ENCODE data around the gene SH3BP5L. TPM values are rescaled to one million over a fixed set of nuclear protein-coding genes. Genes with fewer than 3 reads are reported as not detected.

Gene SH3BP5L
- total and polyA plus RNA-seq, 2 of the 13 experiments (the other 11 are each of a cell fraction or from before 2014, with no cell fraction given) = 10.3 to 14.9 TPM

DNA sequence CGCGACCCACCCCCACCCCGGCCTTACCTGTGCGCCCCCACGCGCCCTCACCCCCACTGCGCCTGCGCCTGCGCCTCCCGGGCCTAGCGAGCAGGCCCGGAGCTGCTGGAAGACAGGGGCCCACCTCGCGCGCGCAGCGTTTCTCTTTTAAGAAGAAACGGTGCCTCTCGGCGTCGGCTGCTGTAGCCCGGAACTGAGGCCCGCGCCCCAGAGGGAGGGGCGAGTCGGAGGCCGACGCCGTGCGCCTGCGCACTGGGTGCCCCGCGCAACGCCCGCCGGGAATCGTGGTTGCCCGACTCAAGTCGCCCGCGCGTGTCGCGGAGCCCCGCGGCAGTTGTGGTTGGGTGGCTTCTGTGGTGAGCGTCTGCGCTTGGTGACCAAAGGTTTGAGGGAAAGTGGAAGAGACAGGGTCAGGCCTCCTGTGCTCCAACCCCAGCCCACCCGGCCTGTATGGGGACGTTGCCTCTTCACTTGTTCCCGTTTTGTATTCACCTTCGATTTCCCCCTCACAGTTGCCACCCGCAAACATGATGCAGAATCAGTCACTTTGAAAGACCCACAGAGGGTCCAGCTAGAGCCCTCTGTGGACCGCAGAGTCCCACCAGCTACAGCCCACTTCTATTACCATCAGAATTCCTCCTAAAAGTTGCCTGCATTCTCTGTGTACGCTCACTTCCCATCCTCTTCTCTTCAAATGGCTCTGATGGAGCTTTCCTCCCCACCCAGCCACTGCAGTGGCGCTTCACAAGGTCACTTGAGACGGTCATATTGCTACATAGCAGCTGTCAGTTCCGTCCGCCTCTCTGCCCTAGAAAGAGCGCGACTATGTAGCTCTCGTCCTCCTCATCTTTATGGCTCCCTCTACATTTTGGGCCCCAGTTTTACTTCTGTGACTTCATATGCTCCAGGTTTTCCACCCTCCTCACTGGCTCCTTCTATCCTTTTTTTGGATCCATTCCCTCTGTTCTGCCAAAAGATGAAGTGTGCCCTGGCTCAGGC is 33.5 kb upstream of the SH3BP5L start, which contains the start of gene ZNF692 (continued):
- peak; percentile 66; the same call in 1 of the 2 replicates for TF ChIP-seq TFDP1 (CRISPR knock-in tag; IDR thresholded peaks at IDR 0.05; ENCODE audit: borderline replicate concordance)
- TF ChIP-seq MYC (CRISPR knock-in tag; IDR thresholded peaks at IDR 0.05; ENCODE audit: borderline replicate concordance) = peak; percentile 41; the same call in 1 of the 2 replicates
- no peak for TF ChIP-seq KAT7 (CRISPR knock-in tag; IDR thresholded peaks at IDR 0.05; ENCODE audit: borderline replicate concordance)
- TF ChIP-seq TBX2 (CRISPR knock-in tag; IDR thresholded peaks at IDR 0.05; ENCODE audit: borderline replicate concordance) = no peak
- peak; percentile 67; the same call in 1 of the 2 replicates for TF ChIP-seq ZSCAN21 (CRISPR knock-in tag; IDR thresholded peaks at IDR 0.05; ENCODE audit: borderline replicate concordance)
- TF ChIP-seq BCL3 (CRISPR knock-in tag; IDR thresholded peaks at IDR 0.05) = no peak
- TF ChIP-seq JARID2 (CRISPR knock-in tag; IDR thresholded peaks at IDR 0.05; ENCODE audit: insufficient replicate concordance) = no peak
- TF ChIP-seq, protein P1, sequence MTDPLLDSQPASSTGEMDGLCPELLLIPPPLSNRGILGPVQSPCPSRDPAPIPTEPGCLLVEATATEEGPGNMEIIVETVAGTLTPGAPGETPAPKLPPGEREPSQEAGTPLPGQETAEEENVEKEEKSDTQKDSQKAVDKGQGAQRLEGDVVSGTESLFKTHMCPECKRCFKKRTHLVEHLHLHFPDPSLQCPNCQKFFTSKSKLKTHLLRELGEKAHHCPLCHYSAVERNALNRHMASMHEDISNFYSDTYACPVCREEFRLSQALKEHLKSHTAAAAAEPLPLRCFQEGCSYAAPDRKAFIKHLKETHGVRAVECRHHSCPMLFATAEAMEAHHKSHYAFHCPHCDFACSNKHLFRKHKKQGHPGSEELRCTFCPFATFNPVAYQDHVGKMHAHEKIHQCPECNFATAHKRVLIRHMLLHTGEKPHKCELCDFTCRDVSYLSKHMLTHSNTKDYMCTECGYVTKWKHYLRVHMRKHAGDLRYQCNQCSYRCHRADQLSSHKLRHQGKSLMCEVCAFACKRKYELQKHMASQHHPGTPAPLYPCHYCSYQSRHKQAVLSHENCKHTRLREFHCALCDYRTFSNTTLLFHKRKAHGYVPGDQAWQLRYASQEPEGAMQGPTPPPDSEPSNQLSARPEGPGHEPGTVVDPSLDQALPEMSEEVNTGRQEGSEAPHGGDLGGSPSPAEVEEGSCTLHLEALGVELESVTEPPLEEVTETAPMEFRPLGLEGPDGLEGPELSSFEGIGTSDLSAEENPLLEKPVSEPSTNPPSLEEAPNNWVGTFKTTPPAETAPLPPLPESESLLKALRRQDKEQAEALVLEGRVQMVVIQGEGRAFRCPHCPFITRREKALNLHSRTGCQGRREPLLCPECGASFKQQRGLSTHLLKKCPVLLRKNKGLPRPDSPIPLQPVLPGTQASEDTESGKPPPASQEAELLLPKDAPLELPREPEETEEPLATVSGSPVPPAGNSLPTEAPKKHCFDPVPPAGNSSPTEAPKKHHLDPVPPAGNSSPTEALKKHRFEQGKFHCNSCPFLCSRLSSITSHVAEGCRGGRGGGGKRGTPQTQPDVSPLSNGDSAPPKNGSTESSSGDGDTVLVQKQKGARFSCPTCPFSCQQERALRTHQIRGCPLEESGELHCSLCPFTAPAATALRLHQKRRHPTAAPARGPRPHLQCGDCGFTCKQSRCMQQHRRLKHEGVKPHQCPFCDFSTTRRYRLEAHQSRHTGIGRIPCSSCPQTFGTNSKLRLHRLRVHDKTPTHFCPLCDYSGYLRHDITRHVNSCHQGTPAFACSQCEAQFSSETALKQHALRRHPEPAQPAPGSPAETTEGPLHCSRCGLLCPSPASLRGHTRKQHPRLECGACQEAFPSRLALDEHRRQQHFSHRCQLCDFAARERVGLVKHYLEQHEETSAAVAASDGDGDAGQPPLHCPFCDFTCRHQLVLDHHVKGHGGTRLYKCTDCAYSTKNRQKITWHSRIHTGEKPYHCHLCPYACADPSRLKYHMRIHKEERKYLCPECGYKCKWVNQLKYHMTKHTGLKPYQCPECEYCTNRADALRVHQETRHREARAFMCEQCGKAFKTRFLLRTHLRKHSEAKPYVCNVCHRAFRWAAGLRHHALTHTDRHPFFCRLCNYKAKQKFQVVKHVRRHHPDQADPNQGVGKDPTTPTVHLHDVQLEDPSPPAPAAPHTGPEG (CRISPR knock-in tag; IDR thresholded peaks at IDR 0.05) = 0 out of 2 replicates have a peak, but pooled peaks have one; percentile 28
- TF ChIP-seq NFATC3 (CRISPR knock-in tag; IDR thresholded peaks at IDR 0.05) = no peak
- peak; percentile 42; the same call in 1 of the 2 replicates for TF ChIP-seq ZBTB2 (CRISPR knock-in tag; IDR thresholded peaks at IDR 0.05; ENCODE audit: low read depth)
- TF ChIP-seq ELF1 (CRISPR knock-in tag; IDR thresholded peaks at IDR 0.05) = peak; percentile 89
- TF ChIP-seq, protein P2, sequence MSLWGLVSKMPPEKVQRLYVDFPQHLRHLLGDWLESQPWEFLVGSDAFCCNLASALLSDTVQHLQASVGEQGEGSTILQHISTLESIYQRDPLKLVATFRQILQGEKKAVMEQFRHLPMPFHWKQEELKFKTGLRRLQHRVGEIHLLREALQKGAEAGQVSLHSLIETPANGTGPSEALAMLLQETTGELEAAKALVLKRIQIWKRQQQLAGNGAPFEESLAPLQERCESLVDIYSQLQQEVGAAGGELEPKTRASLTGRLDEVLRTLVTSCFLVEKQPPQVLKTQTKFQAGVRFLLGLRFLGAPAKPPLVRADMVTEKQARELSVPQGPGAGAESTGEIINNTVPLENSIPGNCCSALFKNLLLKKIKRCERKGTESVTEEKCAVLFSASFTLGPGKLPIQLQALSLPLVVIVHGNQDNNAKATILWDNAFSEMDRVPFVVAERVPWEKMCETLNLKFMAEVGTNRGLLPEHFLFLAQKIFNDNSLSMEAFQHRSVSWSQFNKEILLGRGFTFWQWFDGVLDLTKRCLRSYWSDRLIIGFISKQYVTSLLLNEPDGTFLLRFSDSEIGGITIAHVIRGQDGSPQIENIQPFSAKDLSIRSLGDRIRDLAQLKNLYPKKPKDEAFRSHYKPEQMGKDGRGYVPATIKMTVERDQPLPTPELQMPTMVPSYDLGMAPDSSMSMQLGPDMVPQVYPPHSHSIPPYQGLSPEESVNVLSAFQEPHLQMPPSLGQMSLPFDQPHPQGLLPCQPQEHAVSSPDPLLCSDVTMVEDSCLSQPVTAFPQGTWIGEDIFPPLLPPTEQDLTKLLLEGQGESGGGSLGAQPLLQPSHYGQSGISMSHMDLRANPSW (CRISPR knock-in tag; IDR thresholded peaks at IDR 0.05; ENCODE audit: borderline replicate concordance) = no peak
- TF ChIP-seq ZFYVE20 (CRISPR knock-in tag; IDR thresholded peaks at IDR 0.05; ENCODE audit: borderline replicate concordance, low read depth) = 0 out of 2 replicates have a peak, but pooled peaks have one; percentile 34
- TF ChIP-seq ZNF773 (CRISPR knock-in tag; IDR thresholded peaks at IDR 0.05; ENCODE audit: borderline replicate concordance) = no peak
